ENCODE measurements around the gene USP9X.
A peak's percentile ranks its signal among the peaks of the same experiment; 100 is the strongest.

USP9X gene

GRCh38 chrX:41084893-41085511 lies at the start of gene USP9X:
Gene USP9X, plus strand, starts transcription at chrX:41085445. Its CDS starts 38,184 bp downstream, at chrX:41123629.
- no peak for TF ChIP-seq CTCF (conservative IDR thresholded peaks at IDR 0.05; ENCODE audit: low read depth, low read length)
- Histone ChIP-seq H3K79me2 (ENCODE audit: insufficient read depth, low read depth) (peaks cover 39% of the 10 kb centered on the region), H3K4me1 (ENCODE audit: low read depth, poor library complexity, severe bottlenecking) (peaks cover 26% of the 10 kb centered on the region), H4K20me1 (ENCODE audit: insufficient read depth) (no peaks in the 10 kb centered on the region), H3K27me3 (ENCODE audit: insufficient read depth, low read depth) (no peaks in the 10 kb centered on the region), H3K9ac (peak within 1 kb of the TSS; percentile 99), H3K27ac (peak within 1 kb of the TSS; percentile 100), H3K4me2 (peak within 1 kb of the TSS; percentile 67), H3K4me3 (IDR thresholded peaks at IDR 0.05; ENCODE audit: insufficient read depth, low read depth, low read length) (no peak within 1 kb of the TSS), H3K36me3 (ENCODE audit: insufficient read depth) (no peaks in the 10 kb centered on the region), H2AFZ (ENCODE audit: low read depth) (peak within 1 kb of the TSS; percentile 80)

GRCh38 chrX:41035582-41035981 lies 49.7 kb upstream of the USP9X start:
- H3K4me2 ChIP-seq, result no peak overlapping the region
- H3K27ac ChIP-seq, result no peak overlapping the region
- H4K20me1 ChIP-seq (ENCODE audit: insufficient read depth), result no peaks in the 10 kb centered on the region
- H3K9ac ChIP-seq, result no peak overlapping the region
- no peak overlapping the region for H2AFZ ChIP-seq (ENCODE audit: low read depth)
- H3K27me3 ChIP-seq (ENCODE audit: insufficient read depth, low read depth), result no peaks in the 10 kb centered on the region
- no peaks in the 10 kb centered on the region for H3K36me3 ChIP-seq (ENCODE audit: insufficient read depth)
- no peaks in the 10 kb centered on the region for H3K79me2 ChIP-seq (ENCODE audit: insufficient read depth, low read depth)
- no peaks in the 10 kb centered on the region for H3K4me1 ChIP-seq (ENCODE audit: low read depth, poor library complexity, severe bottlenecking)
- TF ChIP-seq CTCF (conservative IDR thresholded peaks at IDR 0.05; ENCODE audit: low read depth, low read length), result no peak
- no peak overlapping the region for H3K4me3 ChIP-seq (IDR thresholded peaks at IDR 0.05; ENCODE audit: insufficient read depth, low read depth, low read length)

- Histone ChIP-seq H3K4me2 (no peak overlapping the region), H3K27me3 (ENCODE audit: insufficient read depth, low read depth) (no peaks in the 10 kb centered on the region), H3K9ac (no peak overlapping the region), H4K20me1 (ENCODE audit: insufficient read depth) (no peaks in the 10 kb centered on the region), H2AFZ (ENCODE audit: low read depth) (no peak overlapping the region), H3K4me1 (ENCODE audit: low read depth, poor library complexity, severe bottlenecking) (no peaks in the 10 kb centered on the region), H3K79me2 (ENCODE audit: insufficient read depth, low read depth) (no peaks in the 10 kb centered on the region), H3K27ac (no peak overlapping the region), H3K4me3 (IDR thresholded peaks at IDR 0.05; ENCODE audit: insufficient read depth, low read depth, low read length) (no peak overlapping the region), H3K36me3 (ENCODE audit: insufficient read depth) (no peaks in the 10 kb centered on the region)
- TF ChIP-seq CTCF (conservative IDR thresholded peaks at IDR 0.05; ENCODE audit: low read depth, low read length), result no peak
These were observed 48.4 kb upstream of the USP9X start for GRCh38 chrX:41036668-41037326.

- no peaks in the 10 kb centered on the region for H3K4me1 ChIP-seq (ENCODE audit: low read depth, poor library complexity, severe bottlenecking)
- no peak overlapping the region for H3K27ac ChIP-seq
- no peaks in the 10 kb centered on the region for H3K79me2 ChIP-seq (ENCODE audit: insufficient read depth, low read depth)
- no peak overlapping the region for H3K9ac ChIP-seq
- no peaks in the 10 kb centered on the region for H4K20me1 ChIP-seq (ENCODE audit: insufficient read depth)
- H3K36me3 ChIP-seq (ENCODE audit: insufficient read depth), result no peaks in the 10 kb centered on the region
- H3K4me2 ChIP-seq, result no peak overlapping the region
- no peak overlapping the region for H2AFZ ChIP-seq (ENCODE audit: low read depth)
- H3K27me3 ChIP-seq (ENCODE audit: insufficient read depth, low read depth), result no peaks in the 10 kb centered on the region
- no peak overlapping the region for H3K4me3 ChIP-seq (IDR thresholded peaks at IDR 0.05; ENCODE audit: insufficient read depth, low read depth, low read length)
- TF ChIP-seq CTCF (conservative IDR thresholded peaks at IDR 0.05; ENCODE audit: low read depth, low read length), result no peak
These were observed 42.0 kb upstream of the USP9X start for GRCh38 chrX:41043196-41043595.

Data from KMS-11 (cell line).